HepG2 (cell line): ENCODE results near the gene SARS2. TPM values are rescaled to one million over a fixed set of nuclear protein-coding genes. Genes with fewer than 3 reads are reported as not detected.

Source experiments
- ATF2 ChIP-seq: sonication (generic); formaldehyde crosslinking; IDR thresholded peaks from 2 replicates; pipeline ENCODE4 v1.4.0; 2020; ENCODE audit warnings: missing genetic modification reagents
- BCL3 ChIP-seq: sonication (generic); formaldehyde crosslinking; IDR thresholded peaks from 2 replicates; pipeline ENCODE4 v1.5.1; 2020; ENCODE audit warnings: mild to moderate bottlenecking, missing genetic modification reagents, moderate library complexity
- DR1 ChIP-seq: sonication (generic); formaldehyde crosslinking; IDR thresholded peaks from 2 replicates; pipeline ENCODE4 v1.8.0; 2021; ENCODE audit warnings: mild to moderate bottlenecking, missing genetic modification reagents, inconsistent platforms
- HDAC6 ChIP-seq: fragments of 200-600 bp; sonication (generic); IDR thresholded peaks from 2 replicates; pipeline ENCODE4 v1.7.0; 2017; ENCODE audit warnings: mild to moderate bottlenecking, antibody characterized with exemption, low read length, low read depth
- HNF4A ChIP-seq: sonication (generic); formaldehyde crosslinking; IDR thresholded peaks from 2 replicates; pipeline ENCODE4 v1.4.0; 2020; ENCODE audit warnings: missing genetic modification reagents
- KLF12 ChIP-seq: sonication (generic); formaldehyde crosslinking; IDR thresholded peaks from 2 replicates; pipeline ENCODE4 v1.4.0; 2020; ENCODE audit warnings: missing genetic modification reagents, borderline replicate concordance
- MAZ ChIP-seq, 2 experiments: sonication (generic) in 1 of 2; formaldehyde crosslinking in 1 of 2; IDR thresholded peaks; 2 replicates each; pipeline versions ENCODE4 v1.5.0 to v1.6.1; 2012 to 2020; ENCODE audit warnings: low read depth in 2 of 2, mild to moderate bottlenecking in 2 of 2, borderline replicate concordance in 1 of 2, improper control_type of control experiment in 1 of 2, low read length in 1 of 2, missing genetic modification reagents in 1 of 2, moderate library complexity in 1 of 2
- MIER3 ChIP-seq: IDR thresholded peaks from 2 replicates; pipeline ENCODE4 v1.6.1; 2016; ENCODE audit warnings: missing compliant biosample characterization, borderline replicate concordance
- NFYC ChIP-seq: IDR thresholded peaks from 2 replicates; pipeline ENCODE4 v1.6.1; 2016; ENCODE audit warnings: missing genetic modification reagents, missing compliant biosample characterization
- NR0B2 ChIP-seq: sonication (generic); formaldehyde crosslinking; IDR thresholded peaks from 2 replicates; pipeline ENCODE4 v1.4.0; 2020; ENCODE audit warnings: mild to moderate bottlenecking, missing genetic modification reagents
- SRF ChIP-seq: IDR thresholded peaks from 2 replicates; pipeline ENCODE4 v1.6.1; 2011; ENCODE audit warnings: mild to moderate bottlenecking, low read depth, low read length, moderate library complexity
- TARDBP ChIP-seq: sonication (generic); formaldehyde crosslinking; IDR thresholded peaks from 2 replicates; pipeline ENCODE4 v1.8.0; 2022; ENCODE audit warnings: mild to moderate bottlenecking, missing genetic modification reagents
- TEAD3 ChIP-seq: optimal IDR thresholded peaks from 2 replicates; pipeline ENCODE3; 2016; ENCODE audit warnings: borderline replicate concordance
- THYN1 ChIP-seq: sonication (generic); formaldehyde crosslinking; IDR thresholded peaks from 2 replicates; pipeline ENCODE4 v1.8.1; 2023; ENCODE audit warnings: low read depth, mild to moderate bottlenecking, moderate library complexity, missing genetic modification reagents, borderline replicate concordance
- WIZ ChIP-seq: sonication (generic); formaldehyde crosslinking; IDR thresholded peaks from 2 replicates; pipeline ENCODE4 v1.5.1; 2020; ENCODE audit warnings: mild to moderate bottlenecking, missing genetic modification reagents
- ZBTB37 ChIP-seq: sonication (generic); formaldehyde crosslinking; IDR thresholded peaks from 2 replicates; pipeline ENCODE4 v1.4.0; 2020; ENCODE audit warnings: mild to moderate bottlenecking, missing genetic modification reagents
- ZKSCAN1 ChIP-seq: fragments of 150-350 bp; IDR thresholded peaks from 2 replicates; pipeline ENCODE4 v1.6.1; 2014; ENCODE audit warnings: low read length
- ZNF143 ChIP-seq: sonication (generic); formaldehyde crosslinking; IDR thresholded peaks from 2 replicates; pipeline ENCODE4 v1.4.0; 2020; ENCODE audit warnings: missing genetic modification reagents
- ZNF253 ChIP-seq: sonication (generic); formaldehyde crosslinking; IDR thresholded peaks from 2 replicates; pipeline ENCODE4 v1.8.0; 2022; ENCODE audit warnings: mild to moderate bottlenecking, missing genetic modification reagents, borderline replicate concordance
- ZNF333 ChIP-seq: sonication (generic); formaldehyde crosslinking; IDR thresholded peaks from 2 replicates; pipeline ENCODE4 v1.4.0; 2020; ENCODE audit warnings: mild to moderate bottlenecking, missing genetic modification reagents, borderline replicate concordance
- ZNF33B ChIP-seq: sonication (generic); formaldehyde crosslinking; IDR thresholded peaks from 2 replicates; pipeline ENCODE4 v1.5.1; 2020; ENCODE audit warnings: mild to moderate bottlenecking, missing genetic modification reagents
- ZNF34 ChIP-seq: sonication (generic); formaldehyde crosslinking; IDR thresholded peaks from 2 replicates; pipeline ENCODE4 v1.4.0; 2020; ENCODE audit warnings: mild to moderate bottlenecking, missing genetic modification reagents, borderline replicate concordance
- ZNF414 ChIP-seq: sonication (generic); formaldehyde crosslinking; IDR thresholded peaks from 2 replicates; pipeline ENCODE4 v1.5.0; 2020; ENCODE audit warnings: missing genetic modification reagents
- ZNF446 ChIP-seq: sonication (generic); formaldehyde crosslinking; IDR thresholded peaks from 2 replicates; pipeline ENCODE4 v1.5.0; 2020; ENCODE audit warnings: mild to moderate bottlenecking, missing genetic modification reagents
- ZNF563 ChIP-seq: sonication (generic); formaldehyde crosslinking; IDR thresholded peaks from 2 replicates; pipeline ENCODE4 v1.8.0; 2022; ENCODE audit warnings: mild to moderate bottlenecking, moderate library complexity, missing genetic modification reagents
- ZNF644 ChIP-seq: IDR thresholded peaks from 2 replicates; pipeline ENCODE4 v1.6.1; 2016; ENCODE audit warnings: low read depth
- ZNF747 ChIP-seq: sonication (generic); formaldehyde crosslinking; IDR thresholded peaks from 2 replicates; pipeline ENCODE4 v1.8.1; 2023; ENCODE audit warnings: missing genetic modification reagents, mild to moderate bottlenecking, borderline replicate concordance
- polyA plus RNA-seq, 8 experiments: library from polyadenylated mRNA; depleted of rRNA in 3 of 8; stranded (reverse) in 7 of 8; unstranded in 1 of 8; fragments of >200 nt; fragmentation: Illumina TruSeq in 4 of 8; extraction: Trizol in 4 of 8; gene quantifications; 2 replicates each; pipeline versions ENCODE4 v1.2.1 to v1.2.3, GENCODE V29; 2011 to 2016; ENCODE audit warnings: low read depth in 4 of 8, missing spikeins in 1 of 8, mixed read lengths in 1 of 8; ENCODE audit not compliant: insufficient read depth in 1 of 8
- total RNA-seq, 5 experiments: library from RNA; depleted of rRNA; stranded (reverse); fragments of >200 nt; fragmentation: Illumina TruSeq; extraction: Trizol; gene quantifications; 2 replicates each; pipeline ENCODE4 v1.2.3, GENCODE V29; 2016; ENCODE audit warnings: low read depth in 1 of 5

Gene SARS2
- total and polyA plus RNA-seq, 2 of the 13 experiments (the other 11 are each of a cell fraction or from before 2014, with no cell fraction given), result 40.0 to 48.6 TPM

GRCh38 chr19:38917921-38918491, 12.6 kb downstream of the SARS2 start (continued):
- TF ChIP-seq ATF2 (CRISPR knock-in tag), result no peak
- no peak for TF ChIP-seq ZNF446
- TF ChIP-seq DR1, result no peak
- no peak for TF ChIP-seq ZNF253 (CRISPR knock-in tag)
- TF ChIP-seq MIER3, result no peak
- no peak for TF ChIP-seq NR0B2 (CRISPR knock-in tag)
- TF ChIP-seq ZNF563 (CRISPR knock-in tag), result no peak
- TF ChIP-seq MAZ (IDR thresholded peaks at IDR 0.05; ENCODE audit: borderline replicate concordance, low read depth, low read length), result no peak
- TF ChIP-seq MAZ (CRISPR knock-in tag; IDR thresholded peaks at IDR 0.05; ENCODE audit: low read depth), result no peak
- TF ChIP-seq BCL3 (CRISPR knock-in tag), result no peak
- TF ChIP-seq TEAD3, result peak; percentile 9
- no peak for TF ChIP-seq ZBTB37 (CRISPR knock-in tag)
- TF ChIP-seq SRF, result no peak
- 0 out of 2 replicates have a peak, but pooled peaks have one; percentile 23 for TF ChIP-seq HNF4A (CRISPR knock-in tag)
- no peak for TF ChIP-seq ZNF34 (CRISPR knock-in tag)
- TF ChIP-seq WIZ (CRISPR knock-in tag), result no peak
- TF ChIP-seq ZNF644 (CRISPR knock-in tag), result no peak
- TF ChIP-seq KLF12 (CRISPR knock-in tag), result no peak
- no peak for TF ChIP-seq HDAC6
- 0 out of 2 replicates have a peak, but pooled peaks have one; percentile 29 for TF ChIP-seq TARDBP (CRISPR knock-in tag)
- no peak for TF ChIP-seq ZNF143 (CRISPR knock-in tag)
- TF ChIP-seq THYN1, result no peak
- TF ChIP-seq ZNF414, result no peak
- TF ChIP-seq ZNF747, result no peak
- TF ChIP-seq ZKSCAN1, result no peak
- no peak for TF ChIP-seq NFYC (CRISPR knock-in tag)
- 0 out of 2 replicates have a peak, but pooled peaks have one; percentile 57 for TF ChIP-seq ZNF333 (CRISPR knock-in tag)
- no peak for TF ChIP-seq ZNF33B (CRISPR knock-in tag)
